ENCODE data around the gene P4HA2. TPM values are rescaled to one million over a fixed set of nuclear protein-coding genes. Genes with fewer than 3 reads are reported as not detected.
"Not testable (repeated sequence)": the region's sequence is repeated elsewhere in the genome, so short reads cannot be mapped to it uniquely, and the experiment has no call there.

P4HA2 gene
- total RNA-seq, 2 experiments from 2014 or later, result not detected

DNA sequence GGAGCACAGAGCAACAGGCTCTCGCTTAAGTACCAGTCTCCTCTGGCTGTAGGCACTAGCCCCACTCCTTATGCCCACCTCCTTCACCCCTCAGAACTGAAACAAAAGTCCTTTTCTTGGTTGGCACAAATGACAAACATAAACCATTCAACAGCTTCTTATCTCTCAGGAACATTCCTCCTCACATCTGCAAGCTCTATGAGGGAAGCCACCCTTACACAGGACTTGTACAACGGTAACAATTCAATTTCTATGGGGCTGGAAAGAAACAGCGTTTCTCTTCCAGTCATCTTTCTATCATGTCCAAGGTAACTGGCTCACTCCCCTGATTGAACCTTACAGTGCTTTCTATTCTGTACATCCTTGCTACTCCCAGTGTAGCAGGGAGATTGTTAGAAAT, 80.0 kb downstream of the P4HA2 start:
- Histone ChIP-seq H3K36me3 (ENCODE audit: insufficient read depth, low read length) (no peaks in the 10 kb centered on the region), H3K27ac (ENCODE audit: low read depth in 1 of 2, low read length in 2 of 2) (no peak overlapping the region), H3K9me3 (ENCODE audit: control insufficient read depth in 1 of 2, insufficient read depth in 1 of 2, low read length in 2 of 2) (peaks cover 0 to 15% of the 10 kb centered on the region in 2 experiments), H3K27me3 (ENCODE audit: control insufficient read depth in 1 of 2, insufficient read depth in 2 of 2, low read length in 2 of 2) (no peaks in the 10 kb centered on the region), H3K4me1 (ENCODE audit: insufficient read depth, low read length) (no peaks in the 10 kb centered on the region), H3K4me3 (ENCODE audit: low read length) (no peak overlapping the region)
- ChIA-PET POLR2A (no interaction called here), CTCF (no interaction called here)
- no peaks in the 10 kb centered on the region for H3K4me1 Mint-ChIP-seq (ENCODE audit: low read depth)
- no peaks in the 10 kb centered on the region for H3K36me3 Mint-ChIP-seq (ENCODE audit: low read depth)
- TF ChIP-seq, protein P1, sequence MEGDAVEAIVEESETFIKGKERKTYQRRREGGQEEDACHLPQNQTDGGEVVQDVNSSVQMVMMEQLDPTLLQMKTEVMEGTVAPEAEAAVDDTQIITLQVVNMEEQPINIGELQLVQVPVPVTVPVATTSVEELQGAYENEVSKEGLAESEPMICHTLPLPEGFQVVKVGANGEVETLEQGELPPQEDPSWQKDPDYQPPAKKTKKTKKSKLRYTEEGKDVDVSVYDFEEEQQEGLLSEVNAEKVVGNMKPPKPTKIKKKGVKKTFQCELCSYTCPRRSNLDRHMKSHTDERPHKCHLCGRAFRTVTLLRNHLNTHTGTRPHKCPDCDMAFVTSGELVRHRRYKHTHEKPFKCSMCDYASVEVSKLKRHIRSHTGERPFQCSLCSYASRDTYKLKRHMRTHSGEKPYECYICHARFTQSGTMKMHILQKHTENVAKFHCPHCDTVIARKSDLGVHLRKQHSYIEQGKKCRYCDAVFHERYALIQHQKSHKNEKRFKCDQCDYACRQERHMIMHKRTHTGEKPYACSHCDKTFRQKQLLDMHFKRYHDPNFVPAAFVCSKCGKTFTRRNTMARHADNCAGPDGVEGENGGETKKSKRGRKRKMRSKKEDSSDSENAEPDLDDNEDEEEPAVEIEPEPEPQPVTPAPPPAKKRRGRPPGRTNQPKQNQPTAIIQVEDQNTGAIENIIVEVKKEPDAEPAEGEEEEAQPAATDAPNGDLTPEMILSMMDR (IDR thresholded peaks at IDR 0.05), result no peak
- peaks cover 12% of the 10 kb centered on the region for H3K9me3 Mint-ChIP-seq
- DNase-seq (no peak), ATAC-seq (ENCODE audit: poor library complexity) (no peak)
- no peak overlapping the region for H3K27ac Mint-ChIP-seq
- no peak overlapping the region for H3K4me3 Mint-ChIP-seq
- intact Hi-C loops (cut with DNase I, micrococcal nuclease), result no loop called here
- H3K27me3 Mint-ChIP-seq, result no peaks in the 10 kb centered on the region

DNA sequence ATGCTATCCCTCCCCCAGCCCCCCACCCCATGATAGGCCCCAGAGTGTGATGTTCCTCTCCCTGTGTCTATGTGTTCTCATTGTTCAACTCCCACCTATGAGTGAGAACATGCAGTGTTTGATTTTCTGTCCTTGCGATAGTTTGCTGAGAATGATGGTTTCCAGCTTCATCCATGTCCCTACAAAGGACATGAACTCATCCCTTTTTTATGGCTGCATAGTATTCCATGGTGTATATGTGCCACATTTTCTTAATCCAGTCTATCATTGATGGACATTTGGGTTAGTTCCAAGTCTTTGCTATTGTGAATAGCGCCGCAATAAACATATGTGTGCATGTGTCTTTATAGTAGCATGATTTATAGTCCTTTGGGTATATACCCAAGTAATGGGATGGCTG, 82.3 kb downstream of the P4HA2 start:
- H3K4me3 ChIP-seq (ENCODE audit: low read length); CTCF ChIA-PET; H3K27me3 Mint-ChIP-seq; H3K4me3 Mint-ChIP-seq; H3K36me3 ChIP-seq (ENCODE audit: insufficient read depth, low read length); H3K27ac Mint-ChIP-seq; H3K36me3 Mint-ChIP-seq (ENCODE audit: low read depth); ATAC-seq (ENCODE audit: poor library complexity); intact Hi-C loops (cut with DNase I, micrococcal nuclease); H3K4me1 ChIP-seq (ENCODE audit: insufficient read depth, low read length); DNase-seq; POLR2A ChIA-PET; H3K4me1 Mint-ChIP-seq (ENCODE audit: low read depth); H3K27me3 ChIP-seq (ENCODE audit: control insufficient read depth in 1 of 2, insufficient read depth in 2 of 2, low read length in 2 of 2); H3K27ac ChIP-seq (ENCODE audit: low read depth in 1 of 2, low read length in 2 of 2): not testable (repeated sequence)
- peaks cover 17% of the 10 kb centered on the region for H3K9me3 Mint-ChIP-seq
- H3K9me3 ChIP-seq (ENCODE audit: control insufficient read depth in 1 of 2, insufficient read depth in 1 of 2, low read length in 2 of 2), result peaks cover 0 to 19% of the 10 kb centered on the region in 2 experiments

DNA sequence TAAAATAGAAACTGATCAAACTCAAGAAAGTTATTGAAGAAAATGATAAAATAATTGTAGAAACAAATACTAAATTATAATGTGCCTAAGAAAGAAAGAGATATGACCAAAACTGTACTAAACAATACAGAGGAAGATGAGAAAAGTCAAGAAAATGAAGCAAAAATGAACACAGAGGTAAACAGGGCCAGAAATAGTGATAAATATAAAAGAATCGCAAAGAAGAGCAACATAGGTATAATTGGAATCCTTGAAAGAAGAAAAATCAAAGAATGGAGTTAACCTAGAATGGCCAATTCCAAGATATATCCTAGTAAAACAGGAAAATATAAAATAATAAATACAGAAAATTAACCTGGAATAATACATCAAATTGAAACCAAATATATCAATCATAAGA, 84.5 kb downstream of the P4HA2 start:
- ATAC-seq (ENCODE audit: poor library complexity), result no peak
- Mint-ChIP-seq H3K27me3 (peaks cover 17% of the 10 kb centered on the region), H3K4me3 (no peak overlapping the region), H3K9me3 (peaks cover 23% of the 10 kb centered on the region), H3K4me1 (ENCODE audit: low read depth) (no peaks in the 10 kb centered on the region), H3K27ac (no peak overlapping the region), H3K36me3 (ENCODE audit: low read depth) (no peaks in the 10 kb centered on the region)
- H3K36me3 ChIP-seq (ENCODE audit: insufficient read depth, low read length), result no peaks in the 10 kb centered on the region
- no peaks in the 10 kb centered on the region for H3K27me3 ChIP-seq (ENCODE audit: control insufficient read depth in 1 of 2, insufficient read depth in 2 of 2, low read length in 2 of 2)
- TF ChIP-seq, protein P1 (IDR thresholded peaks at IDR 0.05), result no peak
- ChIA-PET CTCF (no interaction called here), POLR2A (no interaction called here)
- no peak overlapping the region for H3K4me3 ChIP-seq (ENCODE audit: low read length)
- H3K27ac ChIP-seq (ENCODE audit: low read depth in 1 of 2, low read length in 2 of 2), result no peak overlapping the region
- H3K4me1 ChIP-seq (ENCODE audit: insufficient read depth, low read length), result no peaks in the 10 kb centered on the region
- H3K9me3 ChIP-seq (ENCODE audit: control insufficient read depth in 1 of 2, insufficient read depth in 1 of 2, low read length in 2 of 2), result peaks cover 0 to 19% of the 10 kb centered on the region in 2 experiments
- intact Hi-C loops (cut with DNase I, micrococcal nuclease), result no loop called here
- DNase-seq, result no peak

DNA sequence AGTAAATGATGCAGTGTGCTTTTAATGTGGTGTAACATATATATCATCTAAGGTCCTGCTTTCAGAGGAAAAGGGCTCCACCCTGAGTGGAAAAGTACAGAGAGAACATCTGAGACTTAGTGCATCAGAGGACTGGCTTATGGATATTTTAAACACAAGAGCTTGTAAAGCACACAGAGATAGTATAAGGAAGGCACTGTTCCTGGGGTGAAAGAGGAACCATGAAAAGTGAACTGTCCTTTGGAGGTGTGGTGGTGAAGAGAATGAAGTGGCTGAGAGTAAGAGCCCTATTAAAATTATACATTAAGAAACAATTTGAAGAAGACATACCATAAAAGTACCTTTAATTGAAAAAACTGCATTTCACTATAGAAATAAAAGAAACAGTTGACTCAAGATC, 85.2 kb downstream of the P4HA2 start:
- Histone ChIP-seq H3K9me3 (ENCODE audit: control insufficient read depth in 1 of 2, insufficient read depth in 1 of 2, low read length in 2 of 2) (peaks cover 0 to 19% of the 10 kb centered on the region in 2 experiments), H3K36me3 (ENCODE audit: insufficient read depth, low read length) (no peaks in the 10 kb centered on the region), H3K4me1 (ENCODE audit: insufficient read depth, low read length) (no peaks in the 10 kb centered on the region), H3K4me3 (ENCODE audit: low read length) (no peak overlapping the region), H3K27ac (ENCODE audit: low read depth in 1 of 2, low read length in 2 of 2) (no peak overlapping the region), H3K27me3 (ENCODE audit: control insufficient read depth in 1 of 2, insufficient read depth in 2 of 2, low read length in 2 of 2) (no peaks in the 10 kb centered on the region)
- peaks cover 17% of the 10 kb centered on the region for H3K27me3 Mint-ChIP-seq
- POLR2A ChIA-PET, result no interaction called here
- no peak for ATAC-seq (ENCODE audit: poor library complexity)
- TF ChIP-seq, protein P1 (IDR thresholded peaks at IDR 0.05), result no peak
- H3K9me3 Mint-ChIP-seq, result peaks cover 23% of the 10 kb centered on the region
- H3K36me3 Mint-ChIP-seq (ENCODE audit: low read depth), result no peaks in the 10 kb centered on the region
- no peak overlapping the region for H3K27ac Mint-ChIP-seq
- DNase-seq, result no peak
- no peaks in the 10 kb centered on the region for H3K4me1 Mint-ChIP-seq (ENCODE audit: low read depth)
- H3K4me3 Mint-ChIP-seq, result no peak overlapping the region
- intact Hi-C loops (cut with DNase I, micrococcal nuclease), result no loop called here
- CTCF ChIA-PET, result interaction anchor here (0.7 kb wide), 1 partner anchor 16 kb away, joined by 3 read pairs; no protein-coding TSS in a partner anchor
